OCI-LY3 (cell line): ENCODE measurements around the gene RNF157.

ENCODE experiments used
- H2AFZ ChIP-seq: fragments of 200-600, 300-600 bp; shearing (Covaris generic); 2 replicates; pipeline ENCODE4 v1.6.0; 2014; ENCODE audit warnings: antibody characterized with exemption, low read depth, low read length
- H3K27ac ChIP-seq: fragments of 200-600, 300-600 bp; sonication (generic); 2 replicates; pipeline ENCODE4 v1.5.1; 2014; ENCODE audit warnings: mild to moderate bottlenecking, low read length, moderate library complexity, mixed read lengths
- H3K27me3 ChIP-seq: fragments of 200-600, 300-600 bp; sonication (generic); 2 replicates; pipeline ENCODE4 v1.6.1; 2014; ENCODE audit warnings: low read depth, low read length, mixed read lengths
- H3K36me3 ChIP-seq: fragments of 200-600, 300-600 bp; sonication (generic); replicated peaks from 2 replicates; pipeline ENCODE3; 2014; ENCODE audit warnings: low read depth, low read length, mixed read lengths
- H3K4me1 ChIP-seq: fragments of 300-600, 200-600 bp; sonication (generic); 2 replicates; pipeline ENCODE4 v1.6.1; 2014; ENCODE audit warnings: low read length, mixed read lengths
- H3K4me2 ChIP-seq: fragments of 200-600, 300-600 bp; sonication (generic); 2 replicates; pipeline ENCODE4 v1.6.1; 2014; ENCODE audit warnings: low read length, mixed read lengths
- H3K4me3 ChIP-seq: fragments of 300-600, 200-600 bp; sonication (generic); 2 replicates; pipeline ENCODE4 v1.5.1; 2014; ENCODE audit warnings: antibody characterized with exemption, mild to moderate bottlenecking, low read length, moderate library complexity
- H3K79me2 ChIP-seq: fragments of 300-600, 200-600 bp; shearing (Covaris generic); 2 replicates; pipeline ENCODE4 v1.6.1; 2014; ENCODE audit warnings: mild to moderate bottlenecking, low read length, mixed read lengths
- H3K9ac ChIP-seq: fragments of 300-600, 200-600 bp; shearing (Covaris generic); 2 replicates; pipeline ENCODE4 v1.6.0; 2014; ENCODE audit warnings: mild to moderate bottlenecking, low read length, moderate library complexity
- H3K9me3 ChIP-seq: fragments of 200-600, 300-600 bp; shearing (Covaris generic); 2 replicates; pipeline ENCODE4 v1.6.1; 2014; ENCODE audit warnings: low read length, mixed read lengths; ENCODE audit not compliant: insufficient read depth
- H4K20me1 ChIP-seq: fragments of 200-600, 300-600 bp; sonication (generic); 2 replicates; pipeline ENCODE4 v1.6.1; 2016; ENCODE audit warnings: low read length, mixed read lengths; ENCODE audit not compliant: insufficient read depth
- CTCF ChIP-seq: fragments of 200-600, 300-600 bp; sonication (generic); IDR thresholded peaks from 2 replicates; pipeline ENCODE4 v1.5.1; 2014; ENCODE audit warnings: antibody characterized with exemption, low read length, low read depth
- EZH2phosphoT487 ChIP-seq: fragments of 200-600 bp; shearing (Covaris generic); IDR thresholded peaks from 2 replicates; pipeline ENCODE4 v1.6.1; 2018; ENCODE audit warnings: antibody characterized with exemption, mixed run types, low read depth

The RNF157 gene

GRCh38 chr17:76276461-76277299 is 36.4 kb upstream of the RNF157 start:
- Histone ChIP-seq H3K4me1 (peaks cover 46% of the 10 kb centered on the region), H3K4me2 (peak overlapping the region; percentile 67), H3K4me3 (no peak overlapping the region), H3K36me3 (no peaks in the 10 kb centered on the region), H3K79me2 (peaks cover 2% of the 10 kb centered on the region; the same call in 1 of the 2 replicates), H4K20me1 (no peaks in the 10 kb centered on the region), H3K9ac (no peak overlapping the region; the same call in 1 of the 2 replicates), H3K9me3 (no peaks in the 10 kb centered on the region), H3K27ac (0 out of 2 replicates have a peak overlapping the region, but pooled peaks have one; percentile 8), H2AFZ (peak overlapping the region; percentile 42; the same call in 1 of the 2 replicates), H3K27me3 (no peaks in the 10 kb centered on the region)
- TF ChIP-seq EZH2phosphoT487 (no peak), CTCF (no peak)

DNA sequence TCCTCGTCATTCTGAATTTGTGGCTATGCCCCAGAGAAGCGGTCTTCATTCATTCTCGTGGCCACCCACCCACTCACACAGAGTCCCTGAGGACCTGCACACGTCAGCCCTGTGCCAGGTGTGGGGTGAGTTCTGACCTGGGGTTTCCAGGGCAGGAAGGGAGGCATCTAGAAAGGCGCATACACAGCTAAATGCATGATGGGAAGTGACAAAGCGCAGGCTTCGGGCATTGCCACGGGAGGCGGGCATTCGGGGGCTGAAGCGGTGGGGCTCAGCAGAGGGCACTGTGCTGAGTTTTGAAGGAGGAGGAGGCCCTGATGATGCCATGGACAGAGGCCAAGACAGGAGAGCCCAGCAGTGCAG is 35.8 kb upstream of the RNF157 start:
- Histone ChIP-seq H3K79me2 (peaks cover 8% of the 10 kb centered on the region), H2AFZ (peak overlapping the region; percentile 42; the same call in 1 of the 2 replicates), H3K9ac (peak overlapping the region; percentile 38; the same call in 1 of the 2 replicates), H4K20me1 (no peaks in the 10 kb centered on the region), H3K27ac (peak overlapping the region; percentile 8; the same call in 1 of the 2 replicates), H3K4me3 (no peak overlapping the region), H3K36me3 (peaks cover under 1% of the 10 kb centered on the region), H3K9me3 (no peaks in the 10 kb centered on the region), H3K4me1 (peaks cover 52% of the 10 kb centered on the region), H3K4me2 (peak overlapping the region; percentile 67), H3K27me3 (no peaks in the 10 kb centered on the region)
- TF ChIP-seq CTCF (peak; percentile 29; the same call in 1 of the 2 replicates), EZH2phosphoT487 (no peak)

DNA sequence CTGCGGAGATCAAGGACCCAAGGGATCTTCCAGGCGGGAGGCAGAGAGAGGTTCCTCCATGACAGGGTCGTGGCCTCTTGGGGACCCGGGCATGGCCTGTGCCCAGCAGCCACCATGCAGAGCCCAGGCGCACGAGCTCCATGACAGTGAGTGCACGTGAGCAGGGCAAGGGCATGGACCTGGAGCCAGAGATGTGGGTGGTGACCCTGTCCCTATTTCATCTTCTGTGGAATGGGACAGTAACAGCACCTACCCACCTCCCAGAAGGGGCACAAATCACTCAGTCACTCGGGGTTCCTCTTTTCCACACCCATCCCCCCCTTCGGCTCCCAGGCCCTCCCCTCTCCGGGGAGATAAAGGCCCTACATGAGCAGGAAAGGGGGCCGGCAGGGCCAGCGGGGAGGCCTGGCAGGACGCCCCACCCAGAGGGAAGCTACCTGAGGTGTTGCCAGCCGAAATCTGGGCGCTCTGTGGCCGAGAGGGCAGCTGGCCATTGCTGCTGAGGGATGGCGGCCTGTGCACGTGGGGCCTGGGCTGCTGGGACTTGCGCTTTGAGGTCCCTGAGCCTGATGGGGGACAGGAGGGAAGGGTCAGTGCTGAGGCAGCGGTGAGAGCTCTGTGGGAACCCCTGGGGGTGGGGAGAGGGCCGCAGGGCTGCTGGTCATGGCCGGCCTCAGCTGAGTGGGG is 35.2 kb upstream of the RNF157 start:
- TF ChIP-seq EZH2phosphoT487 (no peak), CTCF (no peak)
- Histone ChIP-seq H3K27ac (peak overlapping the region; percentile 8; the same call in 1 of the 2 replicates), H2AFZ (peak overlapping the region; percentile 42; the same call in 1 of the 2 replicates), H4K20me1 (no peaks in the 10 kb centered on the region), H3K9ac (peak overlapping the region; percentile 38; the same call in 1 of the 2 replicates), H3K27me3 (no peaks in the 10 kb centered on the region), H3K79me2 (peaks cover 13% of the 10 kb centered on the region), H3K4me2 (peak overlapping the region; percentile 67), H3K9me3 (no peaks in the 10 kb centered on the region), H3K4me1 (peaks cover 57% of the 10 kb centered on the region), H3K4me3 (no peak overlapping the region), H3K36me3 (peaks cover 4% of the 10 kb centered on the region)
